Transverse colon (tissue), 4 donors: ENCODE measurements around the gene PEX14. TPM values are rescaled to one million over a fixed set of nuclear protein-coding genes. Genes with fewer than 3 reads are reported as not detected.

ENCODE experiments used
- DNase-seq: peaks from one replicate; pipeline ENCODE4 v3.0.0-alpha.2; 2019
- H3K27ac ChIP-seq, 4 donors: fragments of 200-600 bp; sonication (generic); 2 replicates each; pipeline ENCODE4 v1.5.1; 2016 to 2018; ENCODE audit warnings: inconsistent platforms in 4 of 4
- H3K27me3 ChIP-seq: fragments of 200-600 bp; sonication (generic); 2 replicates; pipeline ENCODE4 v1.5.1; 2017; ENCODE audit warnings: inconsistent platforms
- H3K36me3 ChIP-seq, 4 donors: fragments of 200-600 bp; sonication (generic); 2 replicates each; pipeline ENCODE4 v1.5.1; 2017 to 2019; ENCODE audit warnings: inconsistent platforms in 4 of 4
- H3K4me1 ChIP-seq, 4 donors: fragments of 200-600 bp; sonication (generic); 2 replicates each; pipeline ENCODE4 v1.5.1; 2017 to 2020; ENCODE audit warnings: inconsistent platforms in 4 of 4
- H3K4me3 ChIP-seq, 4 donors: fragments of 200-600 bp; sonication (generic); 1 replicate in 1 of 4; 2 replicates in 3 of 4; pipeline versions ENCODE4 v1.5.1 to v1.6.1; 2017 to 2019; ENCODE audit warnings: inconsistent platforms in 4 of 4
- H3K9me3 ChIP-seq, 2 donors: fragments of 200-600 bp; sonication (generic); 2 replicates each; pipeline ENCODE4 v1.5.1; 2017 to 2019; ENCODE audit warnings: inconsistent platforms in 2 of 2
- CTCF ChIP-seq, 5 experiments: fragments of 200-600 bp in 3 of 5; fragments of 450-650 bp in 2 of 5; sonication (generic) in 3 of 5; IDR thresholded peaks; 1 replicate in 2 of 5; 2 replicates in 3 of 5; pipeline ENCODE4 v1.5.1; 2016 to 2017; ENCODE audit warnings: antibody characterized with exemption in 5 of 5, inconsistent platforms in 3 of 5, mild to moderate bottlenecking in 2 of 5, moderate library complexity in 1 of 5
- EP300 ChIP-seq: sonication (generic); formaldehyde crosslinking; IDR thresholded peaks from one replicate; pipeline ENCODE4 v1.6.1; 2017; ENCODE audit warnings: antibody characterized with exemption, low read depth
- POLR2A ChIP-seq: fragments of 450-650 bp; IDR thresholded peaks from one replicate; pipeline ENCODE4 v1.6.1; 2016; ENCODE audit warnings: antibody characterized with exemption, mild to moderate bottlenecking, moderate library complexity
- POLR2AphosphoS5 ChIP-seq, 3 donors: sonication (generic); formaldehyde crosslinking; IDR thresholded peaks; one replicate each; pipeline ENCODE4 v1.6.1; 2016; ENCODE audit warnings: antibody characterized with exemption in 3 of 3
- WGBS, 2 donors: methylation state at CpG; one replicate each; pipeline ENCODE4 v1.1.5; 2018; ENCODE audit warnings: low coverage in 1 of 2; 5-methylcytosine and 5-hydroxymethylcytosine counted together
- in situ Hi-C, 4 donors: fragments of 200-750 bp; cut with MboI; loops; one replicate each; pipeline versions ENCODE4 v1.15.0 to v1.15.1; 2017; ENCODE audit warnings: low sequenced_read_pairs in 3 of 4, low pct_ligation_motif_present in 1 of 4, low pct_unique_long_range_greater_than_20kb in 1 of 4
- intact Hi-C: fragments of 100-400 bp; cut with DNase I; formaldehyde crosslinking; loops from one replicate; pipeline ENCODE4 v1.15.1; 2023; ENCODE audit warnings: low total_unique reads
- total RNA-seq, 4 donors: library from RNA; depleted of rRNA; stranded (reverse); fragments of >200 nt; gene quantifications; one replicate each; pipeline ENCODE4 v1.1.0, GENCODE V29; 2016

Gene PEX14
- total RNA-seq, 4 donors from 2014 or later: 2.4 to 16.5 (median 12.6) TPM

- H3K9me3 ChIP-seq: no peaks in the 10 kb centered on the region
- in situ Hi-C loops (loop anchor here in 1 of 4 donors (25.0 kb wide), 1 partner anchor 186 kb away; no protein-coding TSS in a partner anchor), intact Hi-C loops (no loop called here)
- TF ChIP-seq POLR2AphosphoS5 (IDR thresholded peaks at IDR 0.05): no peak
- no peak for TF ChIP-seq EP300
- no peak for TF ChIP-seq CTCF (IDR thresholded peaks at IDR 0.05)
- no peak for TF ChIP-seq POLR2A
- no peaks in the 10 kb centered on the region for H3K36me3 ChIP-seq
- H3K27me3 ChIP-seq: no peaks in the 10 kb centered on the region
- WGBS, 2 donors: 57% methylated on average over 5 of the region's 5 CpGs; no CpG with 5 or more reads in 1 of the 2 donors
- DNase-seq: peak; percentile 38
- peak overlapping the region; percentile 83 to 95 (median 94) for H3K27ac ChIP-seq
- peaks cover 74 to 98% (median 84%) of the 10 kb centered on the region in 4 donors for H3K4me1 ChIP-seq
- H3K4me3 ChIP-seq: peak overlapping the region in 1 of 4 donors; percentile 10
These were observed 201.1 kb downstream of the PEX14 start for GRCh38 chr1:10675813-10676212.

GRCh38 chr1:10676963-10677362, 202.2 kb downstream of the PEX14 start:
- TF ChIP-seq CTCF (IDR thresholded peaks at IDR 0.05) (no peak), EP300 (no peak), POLR2A (no peak), POLR2AphosphoS5 (IDR thresholded peaks at IDR 0.05) (no peak)
- in situ Hi-C loops: loop anchor here in 1 of 4 donors (25.0 kb wide), 1 partner anchor 185 kb away; no protein-coding TSS in a partner anchor
- Histone ChIP-seq H3K27ac (peak overlapping the region; percentile 83 to 95 (median 94)), H3K36me3 (no peaks in the 10 kb centered on the region), H3K4me1 (peaks cover 80 to 99% (median 87%) of the 10 kb centered on the region in 4 donors), H3K9me3 (no peaks in the 10 kb centered on the region), H3K4me3 (no peak overlapping the region), H3K27me3 (no peaks in the 10 kb centered on the region)
- 41 to 77% methylated on average over 2 to 13 of the region's 13 CpGs for WGBS, 2 donors
- intact Hi-C loops: no loop called here
- no peak for DNase-seq

DNA sequence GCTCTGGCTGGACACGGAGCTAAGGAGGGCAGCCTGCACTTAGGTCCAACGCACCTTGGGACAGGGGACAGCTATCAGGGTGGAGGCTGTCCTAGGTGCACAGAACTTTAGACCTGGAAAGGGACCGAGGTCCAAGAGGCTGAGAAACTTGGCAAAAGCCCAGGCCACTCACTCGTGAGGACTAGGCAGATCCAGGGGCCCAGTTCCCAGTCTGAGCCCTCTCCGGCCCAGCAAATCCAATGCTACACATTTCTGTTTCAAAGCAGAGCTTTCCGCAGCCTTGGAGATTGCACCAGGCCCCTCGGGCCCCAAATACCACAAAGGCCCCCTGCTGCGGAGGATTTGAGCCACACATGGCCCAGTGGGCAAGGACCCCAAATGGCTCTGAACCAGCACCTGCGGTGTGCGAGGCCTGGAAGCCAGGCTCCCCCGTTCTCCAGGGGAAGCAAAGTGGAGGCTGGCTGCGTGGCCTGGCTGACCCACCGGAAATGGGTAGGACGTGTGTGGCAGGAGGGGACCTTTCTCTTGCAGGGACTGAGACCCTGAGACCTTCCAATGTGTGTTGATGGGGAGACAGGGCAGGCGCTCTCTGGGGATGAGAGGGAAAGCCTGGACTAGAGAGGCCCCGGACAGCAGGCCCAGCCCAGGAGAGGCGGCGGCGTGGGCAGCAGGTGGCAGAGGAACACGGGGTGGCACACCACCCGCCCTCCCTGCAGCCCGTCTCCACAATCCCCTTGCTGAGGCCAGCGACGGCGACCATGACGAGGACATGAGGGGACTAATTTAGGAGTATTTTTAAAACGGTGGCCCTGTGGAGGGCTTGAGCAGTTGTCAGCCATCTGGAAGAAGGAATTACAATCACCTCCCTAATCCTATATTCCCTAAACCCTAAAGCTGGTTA, 203.0 kb downstream of the PEX14 start:
- DNase-seq: peak; percentile 77
- TF ChIP-seq POLR2A (no peak), CTCF (IDR thresholded peaks at IDR 0.05) (no peak), POLR2AphosphoS5 (IDR thresholded peaks at IDR 0.05) (peak in 2 of 3 donors; percentile 5 to 53), EP300 (no peak)
- Histone ChIP-seq H3K4me1 (peaks cover 83 to 100% (median 91%) of the 10 kb centered on the region in 4 donors), H3K27me3 (no peaks in the 10 kb centered on the region), H3K4me3 (no peak overlapping the region), H3K9me3 (no peaks in the 10 kb centered on the region), H3K27ac (peak overlapping the region; percentile 83 to 95 (median 94)), H3K36me3 (no peaks in the 10 kb centered on the region)
- intact Hi-C loops (no loop called here), in situ Hi-C loops (loop anchor here in 1 of 4 donors (25.0 kb wide), 1 partner anchor 185 kb away; no protein-coding TSS in a partner anchor)
- WGBS, 2 donors: 67 to 76% methylated on average over 9 to 21 of the region's 27 CpGs

DNA sequence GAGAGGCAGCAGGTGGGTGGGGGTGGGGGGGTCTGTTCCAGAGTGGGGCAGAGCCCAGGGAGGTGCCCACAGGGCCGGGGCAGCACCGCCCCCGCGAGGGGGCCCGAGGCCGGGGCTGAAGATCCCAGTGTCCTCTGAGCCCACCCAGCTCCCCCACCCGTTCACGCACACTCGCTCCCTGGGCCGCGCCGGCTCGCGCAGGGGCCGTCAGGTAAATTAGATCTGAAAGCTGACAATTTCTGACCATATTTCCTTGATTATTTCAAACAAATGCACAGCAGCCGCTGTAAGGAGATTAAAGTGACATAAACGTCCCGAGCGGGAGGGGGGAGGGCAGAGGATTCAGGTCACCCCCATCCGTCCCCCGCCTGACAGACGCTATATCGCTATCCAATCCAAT, 203.7 kb downstream of the PEX14 start:
- 90 to 91% methylated on average over 8 to 21 of the region's 23 CpGs for WGBS, 2 donors
- no peak for DNase-seq
- Histone ChIP-seq H3K4me3 (no peak overlapping the region), H3K4me1 (peaks cover 87 to 100% (median 92%) of the 10 kb centered on the region in 4 donors), H3K27ac (peak overlapping the region; percentile 83 to 95 (median 94)), H3K9me3 (no peaks in the 10 kb centered on the region), H3K36me3 (no peaks in the 10 kb centered on the region), H3K27me3 (no peaks in the 10 kb centered on the region)
- TF ChIP-seq CTCF (IDR thresholded peaks at IDR 0.05): no peak
- TF ChIP-seq POLR2A: no peak
- TF ChIP-seq POLR2AphosphoS5 (IDR thresholded peaks at IDR 0.05): no peak
- no peak for TF ChIP-seq EP300
- in situ Hi-C loops: loop anchor here in 1 of 4 donors (25.0 kb wide), 1 partner anchor 184 kb away; no protein-coding TSS in a partner anchor
- intact Hi-C loops: no loop called here
